GM12892 (cell line): Measurements from ENCODE around the gene CPAMD8.

Experiments used
- POLR2A ChIP-seq: IDR thresholded peaks from 2 replicates; pipeline ENCODE4 v1.6.1; 2011; ENCODE audit warnings: low read depth, low read length, control low read depth
- TAF1 ChIP-seq: IDR thresholded peaks from 2 replicates; pipeline ENCODE4 v1.6.1; 2011; ENCODE audit warnings: low read depth, mild to moderate bottlenecking, control low read depth, low read length, borderline replicate concordance

DNA sequence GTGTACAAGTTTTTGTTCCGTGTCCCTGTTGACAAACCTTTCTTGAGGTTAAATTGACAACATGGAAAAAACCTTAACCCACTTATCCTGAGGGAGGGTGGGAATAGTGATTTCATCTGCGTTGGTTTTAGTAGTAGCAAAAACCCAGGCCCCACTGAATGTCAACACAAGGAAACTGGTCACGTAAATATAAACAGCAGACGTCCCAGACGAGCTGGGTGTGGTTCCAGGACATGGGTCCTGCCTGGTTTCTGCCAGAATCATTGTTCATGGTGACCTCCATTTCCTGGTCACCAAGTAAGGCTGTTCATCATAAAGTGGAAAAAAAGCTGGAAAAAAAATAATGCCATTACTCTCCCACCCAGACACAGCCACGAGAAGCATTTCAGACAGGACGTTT lies 154.7 kb downstream of the CPAMD8 start:
- TF ChIP-seq POLR2A: no peak
- no peak for TF ChIP-seq TAF1
